Activated T-cell treated with anti-CD3 and anti-CD28 coated beads, Interleukin-2, amount 50 U/mL, for 4 hours (primary cell): ENCODE measurements around the gene NR6A1. TPM values are rescaled to one million over a fixed set of nuclear protein-coding genes. Genes with fewer than 3 reads are reported as not detected.

ENCODE experiments used
- ATAC-seq, 2 donors: fragments of 200-7000 bp; cut with Tn5 transposase; one replicate each; pipeline ENCODE4 v1.10.0; 2021
- DNase-seq: peaks from one replicate; pipeline ENCODE4 v3.0.0-alpha.2; 2020
- H3K27me3 Mint-ChIP-seq: one replicate; pipeline ENCODE4 v1.8.0; 2021; ENCODE audit warnings: low read depth, mixed read lengths
- H3K36me3 Mint-ChIP-seq: one replicate; pipeline ENCODE4 v1.8.0; 2022; ENCODE audit warnings: mixed read lengths; ENCODE audit not compliant: insufficient read depth
- H3K4me1 Mint-ChIP-seq: one replicate; pipeline ENCODE4 v1.8.0; 2021; ENCODE audit warnings: low read depth, mixed read lengths
- H3K4me3 Mint-ChIP-seq: one replicate; pipeline ENCODE4 v1.8.0; 2021; ENCODE audit warnings: mild to moderate bottlenecking, moderate library complexity, mixed read lengths
- H3K9me3 Mint-ChIP-seq: one replicate; pipeline ENCODE4 v1.8.0; 2021; ENCODE audit warnings: mixed read lengths
- total RNA-seq, 3 donors: library from RNA; stranded (reverse); gene quantifications; one replicate each; pipeline ENCODE4 v1.2.1, GENCODE V29; 2021

Gene NR6A1
- total RNA-seq, 3 donors from 2014 or later, result 2.3 to 3.5 (median 2.7) TPM

DNA sequence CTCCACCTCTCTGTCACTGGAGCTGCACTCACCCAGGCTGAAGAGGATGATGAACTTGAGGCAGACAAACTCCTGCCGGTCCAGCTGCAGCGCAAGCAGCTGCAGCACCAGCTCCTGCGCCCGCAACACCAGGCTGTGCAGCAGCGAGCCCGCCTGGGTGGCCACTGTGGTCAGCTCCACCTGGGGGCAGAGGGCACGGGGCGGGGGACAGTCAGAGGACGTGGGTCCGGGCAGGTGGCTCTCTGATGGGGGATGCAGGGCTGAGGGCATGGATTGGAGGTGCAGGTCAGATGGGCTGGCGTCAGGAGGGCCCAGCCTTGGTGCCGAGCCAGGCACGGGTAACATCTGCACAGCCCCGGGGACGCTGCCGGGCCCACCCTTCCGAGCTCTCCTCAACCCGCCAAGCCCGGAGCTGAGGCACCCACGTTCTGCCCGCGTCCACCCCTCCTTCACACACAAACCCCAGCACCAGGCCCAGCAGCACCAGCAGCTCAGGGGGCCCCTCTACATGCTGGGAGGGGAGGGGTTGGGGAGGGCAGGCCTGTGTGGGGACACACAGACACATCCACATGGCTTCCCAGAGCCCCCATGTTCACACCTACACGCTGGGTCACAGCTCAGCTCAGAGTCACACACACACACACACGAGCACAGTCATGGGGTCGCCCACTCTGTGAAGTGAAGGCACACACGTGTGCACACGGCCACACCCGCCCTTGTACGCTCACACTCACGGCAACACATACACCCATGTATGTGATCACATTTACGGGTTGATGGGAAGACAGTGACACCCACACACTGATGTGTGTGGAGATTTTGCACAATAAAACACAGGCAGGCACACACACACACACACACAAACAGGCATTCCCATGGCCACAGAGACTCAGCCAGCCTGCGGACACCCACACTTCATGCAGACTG, 279.8 kb downstream of the NR6A1 start:
- Mint-ChIP-seq H3K27me3 (peaks cover 2% of the 10 kb centered on the region), H3K4me1 (peaks cover 7% of the 10 kb centered on the region), H3K4me3 (no peak overlapping the region), H3K36me3 (no peaks in the 10 kb centered on the region), H3K9me3 (no peaks in the 10 kb centered on the region)
- ATAC-seq (no peak), DNase-seq (no peak)

DNA sequence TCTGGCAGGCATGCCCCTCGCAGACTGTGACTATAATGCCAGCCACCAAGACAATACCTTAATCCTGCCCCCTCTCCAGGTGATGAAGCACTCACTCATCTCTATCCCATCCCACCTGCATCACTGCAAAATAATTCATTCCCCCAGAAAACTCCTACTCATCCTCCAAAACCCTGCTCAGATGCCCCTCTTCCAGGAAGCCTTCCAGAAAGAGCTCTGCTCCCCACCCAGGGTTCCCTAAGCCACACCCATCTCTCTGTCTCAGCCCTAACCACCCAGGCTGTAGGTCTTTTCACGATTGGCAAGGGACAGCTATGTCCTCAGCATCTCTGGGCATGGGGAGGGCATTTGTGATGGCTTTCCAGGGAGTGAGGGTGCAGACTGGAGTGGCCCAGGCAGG, 281.1 kb downstream of the NR6A1 start:
- Mint-ChIP-seq H3K4me3 (no peak overlapping the region), H3K27me3 (no peaks in the 10 kb centered on the region), H3K36me3 (no peaks in the 10 kb centered on the region), H3K4me1 (no peaks in the 10 kb centered on the region), H3K9me3 (no peaks in the 10 kb centered on the region)
- no peak for ATAC-seq
- no peak for DNase-seq

DNA sequence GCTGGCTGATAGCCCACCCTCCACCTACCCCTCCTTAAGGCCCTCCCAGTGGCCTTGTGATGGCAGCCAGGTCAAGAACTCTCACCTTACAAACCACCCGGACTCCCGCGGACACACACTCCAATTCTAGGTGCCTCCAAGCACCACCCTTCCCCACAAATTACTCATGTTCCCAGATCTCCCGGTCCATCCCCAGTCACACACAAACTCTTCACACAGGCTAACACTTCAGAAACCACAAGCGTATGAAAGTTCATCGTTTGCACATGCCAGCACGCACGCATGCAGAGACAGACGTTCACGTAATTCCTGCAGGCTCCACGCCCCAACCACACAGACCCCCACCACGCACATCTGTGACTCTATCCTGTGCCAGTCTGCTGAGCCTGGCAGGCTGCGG, 281.9 kb downstream of the NR6A1 start:
- Mint-ChIP-seq H3K9me3 (no peaks in the 10 kb centered on the region), H3K36me3 (no peaks in the 10 kb centered on the region), H3K4me3 (no peak overlapping the region), H3K27me3 (no peaks in the 10 kb centered on the region), H3K4me1 (no peaks in the 10 kb centered on the region)
- DNase-seq (no peak), ATAC-seq (no peak)

DNA sequence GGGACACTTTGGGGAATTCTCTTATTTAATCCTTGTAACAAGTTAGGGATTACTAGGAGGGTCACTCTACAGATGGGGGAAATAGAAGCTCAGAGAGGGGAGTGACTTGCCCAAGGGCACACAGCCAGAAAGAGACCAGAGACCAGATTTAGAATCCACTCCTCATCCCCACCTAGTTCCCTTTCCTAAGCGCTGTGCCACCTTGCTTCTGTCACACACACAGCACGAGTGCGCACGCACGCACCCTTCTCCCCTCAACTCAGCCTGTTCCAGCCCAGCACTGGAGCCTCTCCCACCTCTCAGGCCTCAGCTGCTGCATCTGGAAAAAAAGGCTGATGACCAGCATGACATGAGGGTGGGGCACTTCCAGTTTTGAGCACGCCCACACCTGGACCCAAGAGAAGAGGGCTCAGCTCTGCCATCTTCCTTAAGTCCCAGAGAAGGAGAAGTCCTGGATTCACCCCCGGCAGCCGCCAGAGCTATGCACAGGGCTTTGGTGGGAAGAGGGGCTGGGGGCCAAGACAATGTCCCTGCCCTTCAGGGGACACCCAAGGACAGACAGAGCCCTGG, 282.4 kb downstream of the NR6A1 start:
- no peak overlapping the region for H3K4me3 Mint-ChIP-seq
- no peaks in the 10 kb centered on the region for H3K9me3 Mint-ChIP-seq
- H3K27me3 Mint-ChIP-seq, result no peaks in the 10 kb centered on the region
- H3K36me3 Mint-ChIP-seq, result no peaks in the 10 kb centered on the region
- ATAC-seq (no peak), DNase-seq (no peak)
- no peaks in the 10 kb centered on the region for H3K4me1 Mint-ChIP-seq

DNA sequence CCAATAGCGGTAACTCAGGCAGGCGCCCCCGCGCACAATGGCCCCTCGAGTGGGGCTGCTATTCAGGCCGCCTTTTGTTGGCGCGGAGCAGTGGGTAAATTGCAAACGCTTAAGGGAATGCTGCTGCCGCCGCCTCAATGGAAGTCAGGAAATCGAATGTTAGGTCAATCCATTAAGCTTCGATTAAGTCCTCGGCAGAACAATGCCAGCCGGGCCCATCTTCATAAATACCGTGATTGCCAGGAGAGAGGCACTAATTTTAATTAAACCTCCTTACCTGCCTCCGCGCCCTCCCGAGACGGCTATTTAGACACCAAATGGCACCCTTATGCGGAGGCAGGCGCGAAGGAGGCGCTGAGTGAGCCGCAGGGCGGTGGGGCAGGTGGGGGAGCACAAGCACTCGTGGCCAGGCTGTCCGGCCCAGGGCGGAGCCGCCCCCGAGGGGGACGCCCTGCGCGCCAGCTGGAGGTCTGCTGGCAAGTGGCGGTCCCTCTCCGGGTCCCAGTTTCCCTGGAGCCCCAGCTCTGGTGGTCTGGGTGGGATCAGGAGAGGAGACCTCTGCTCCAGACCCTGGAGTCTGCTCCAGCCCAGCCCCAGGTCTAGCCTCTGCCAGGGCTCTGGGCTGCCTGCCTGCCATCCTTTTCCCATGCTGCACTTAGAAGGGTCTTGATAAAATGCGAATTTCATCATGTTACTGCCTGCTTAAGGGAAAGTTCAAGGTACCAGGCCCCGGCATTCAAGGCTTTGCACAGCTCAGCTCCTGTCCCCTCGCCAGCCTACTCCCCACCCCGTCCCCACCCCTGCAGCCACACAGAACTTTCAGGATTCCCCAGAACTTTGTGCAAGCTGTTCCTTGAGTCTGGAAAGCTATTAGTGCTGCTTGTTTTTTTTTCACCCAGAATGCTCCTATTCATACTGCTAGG, 283.6 kb downstream of the NR6A1 start:
- Mint-ChIP-seq H3K4me3 (no peak overlapping the region), H3K27me3 (no peaks in the 10 kb centered on the region)

DNA sequence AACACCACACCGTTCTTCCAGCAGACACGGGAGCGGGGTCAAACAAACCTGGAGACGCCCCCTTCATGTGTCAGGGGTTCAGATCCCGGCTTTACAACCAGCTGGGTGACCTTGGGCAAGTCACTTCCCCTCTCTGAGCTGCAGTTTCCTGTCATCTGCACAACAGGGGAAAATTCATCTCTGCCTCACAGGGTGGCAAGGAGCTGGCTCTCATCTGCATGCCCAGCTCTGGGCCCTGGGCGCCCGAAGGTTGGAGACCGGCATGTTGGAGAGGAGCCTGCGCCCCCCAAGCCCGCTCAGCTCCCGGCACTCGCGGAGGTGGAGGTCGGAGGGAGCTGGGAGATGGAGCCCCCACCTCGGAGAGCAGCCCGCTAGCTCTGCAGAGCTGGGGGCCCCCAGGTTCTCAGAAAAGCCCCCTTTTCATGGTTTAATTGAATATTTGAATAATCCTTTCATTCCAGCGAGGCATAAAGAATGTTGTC, 284.3 kb downstream of the NR6A1 start:
- Mint-ChIP-seq H3K4me1 (no peaks in the 10 kb centered on the region), H3K36me3 (no peaks in the 10 kb centered on the region), H3K9me3 (no peaks in the 10 kb centered on the region), H3K4me3 (no peak overlapping the region), H3K27me3 (no peaks in the 10 kb centered on the region)
- no peak for DNase-seq
- no peak for ATAC-seq

More for the DNA sequence above, 283.6 kb downstream of the NR6A1 start:
- Mint-ChIP-seq H3K36me3 (no peaks in the 10 kb centered on the region), H3K4me1 (no peaks in the 10 kb centered on the region), H3K9me3 (no peaks in the 10 kb centered on the region)
- no peak for ATAC-seq
- DNase-seq, result no peak

DNA sequence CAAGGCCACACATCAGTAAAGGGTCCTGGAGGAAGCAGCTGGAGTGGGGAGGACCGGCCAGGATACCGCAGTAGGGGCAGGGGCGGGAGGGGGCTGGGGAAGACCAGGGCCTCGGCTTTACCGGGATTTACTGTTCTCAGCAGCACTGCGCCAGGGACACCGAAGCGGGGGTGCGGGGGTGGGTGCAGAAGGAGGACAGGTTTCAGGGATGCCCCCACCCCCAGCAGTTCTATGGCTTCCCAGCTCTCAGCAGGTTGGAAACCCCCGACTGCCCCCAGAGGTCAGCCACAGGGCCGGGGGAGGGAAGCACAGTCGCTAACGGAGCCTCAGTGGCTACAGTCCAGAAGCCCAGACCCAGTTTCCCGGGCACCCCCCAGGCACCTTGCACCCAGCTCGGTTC, 285.2 kb downstream of the NR6A1 start:
- H3K27me3 Mint-ChIP-seq, result no peaks in the 10 kb centered on the region
- DNase-seq (no peak), ATAC-seq (no peak)
- no peak overlapping the region for H3K4me3 Mint-ChIP-seq
- no peaks in the 10 kb centered on the region for H3K9me3 Mint-ChIP-seq
- H3K36me3 Mint-ChIP-seq, result no peaks in the 10 kb centered on the region
- H3K4me1 Mint-ChIP-seq, result no peaks in the 10 kb centered on the region

DNA sequence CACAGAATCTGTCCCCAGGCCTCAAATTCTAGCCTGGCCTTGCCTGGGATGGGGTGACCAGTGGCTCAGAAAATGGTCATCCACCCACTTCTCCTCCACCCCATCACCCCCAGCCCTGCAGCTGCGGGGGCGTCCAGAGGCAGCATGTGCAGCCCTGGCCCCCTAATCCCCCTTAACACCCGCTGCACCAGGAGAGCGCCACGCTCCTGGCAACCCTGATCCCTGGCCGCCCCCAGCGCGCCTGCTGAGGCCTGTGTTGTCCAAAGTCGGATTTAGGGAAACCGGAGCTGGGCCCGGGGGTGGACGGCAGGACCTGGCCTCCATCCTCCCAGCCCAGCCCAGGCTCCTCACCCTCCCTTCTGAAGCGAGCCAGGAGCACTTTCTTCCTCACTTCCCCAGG, 285.9 kb downstream of the NR6A1 start:
- Mint-ChIP-seq H3K36me3 (no peaks in the 10 kb centered on the region), H3K9me3 (no peaks in the 10 kb centered on the region), H3K4me1 (no peaks in the 10 kb centered on the region), H3K4me3 (no peak overlapping the region), H3K27me3 (peaks cover 3% of the 10 kb centered on the region)
- DNase-seq (no peak), ATAC-seq (no peak)

DNA sequence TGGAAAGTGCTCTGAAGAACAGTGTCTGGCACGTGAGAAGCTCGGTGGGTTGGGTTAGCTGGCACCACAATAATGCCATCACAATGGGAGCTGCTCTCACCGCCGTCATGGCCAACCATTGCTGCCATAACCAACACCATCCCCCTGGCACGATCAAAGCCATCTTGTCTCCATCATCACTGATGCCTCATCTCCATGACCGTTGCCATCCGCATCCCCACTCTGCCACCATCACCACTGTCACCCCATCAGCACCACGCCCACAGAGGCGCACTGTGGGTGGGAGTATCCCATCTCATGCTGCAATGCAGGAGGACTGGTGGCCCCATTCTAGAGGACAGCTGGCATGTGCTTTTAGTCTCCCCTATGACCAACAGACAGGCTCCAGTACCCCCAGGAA, 287.6 kb downstream of the NR6A1 start:
- Mint-ChIP-seq H3K9me3 (no peaks in the 10 kb centered on the region), H3K27me3 (peaks cover 12% of the 10 kb centered on the region), H3K4me1 (no peaks in the 10 kb centered on the region), H3K4me3 (no peak overlapping the region), H3K36me3 (no peaks in the 10 kb centered on the region)
- DNase-seq (no peak), ATAC-seq (no peak)

DNA sequence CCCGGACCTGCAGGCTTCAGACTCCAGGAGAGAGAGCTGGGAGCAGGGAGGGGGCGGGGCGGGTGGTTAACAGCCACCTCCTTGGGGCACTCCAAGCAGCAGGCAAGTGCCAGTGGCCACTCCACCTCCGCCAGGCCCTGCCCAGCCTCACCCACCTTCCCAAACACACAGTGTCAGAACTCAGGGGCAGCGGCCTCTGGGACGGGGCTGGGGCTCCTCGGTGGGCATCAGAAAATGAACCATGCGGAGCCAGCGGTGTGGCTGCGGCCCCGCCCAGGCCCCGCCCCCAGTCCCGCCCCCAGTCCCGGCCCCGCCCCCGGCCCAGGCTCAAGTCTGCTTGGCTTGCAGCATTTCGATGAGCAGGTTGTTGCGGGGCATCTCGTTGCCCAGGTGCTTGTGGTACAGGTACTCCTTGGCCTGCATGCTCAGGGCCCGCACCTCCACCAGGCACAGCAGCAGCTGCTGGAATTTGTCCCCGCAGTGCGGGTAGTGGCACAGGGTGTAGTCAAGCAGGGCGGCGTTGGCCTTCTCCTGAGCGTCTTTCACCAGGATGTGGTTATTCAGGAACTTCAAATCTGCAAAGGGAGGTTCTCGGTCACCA, 288.6 kb downstream of the NR6A1 start:
- DNase-seq, result no peak
- H3K4me1 Mint-ChIP-seq, result no peaks in the 10 kb centered on the region
- no peaks in the 10 kb centered on the region for H3K36me3 Mint-ChIP-seq
- H3K4me3 Mint-ChIP-seq, result no peak overlapping the region
- no peaks in the 10 kb centered on the region for H3K9me3 Mint-ChIP-seq
- H3K27me3 Mint-ChIP-seq, result peaks cover 18% of the 10 kb centered on the region
- ATAC-seq, result no peak

DNA sequence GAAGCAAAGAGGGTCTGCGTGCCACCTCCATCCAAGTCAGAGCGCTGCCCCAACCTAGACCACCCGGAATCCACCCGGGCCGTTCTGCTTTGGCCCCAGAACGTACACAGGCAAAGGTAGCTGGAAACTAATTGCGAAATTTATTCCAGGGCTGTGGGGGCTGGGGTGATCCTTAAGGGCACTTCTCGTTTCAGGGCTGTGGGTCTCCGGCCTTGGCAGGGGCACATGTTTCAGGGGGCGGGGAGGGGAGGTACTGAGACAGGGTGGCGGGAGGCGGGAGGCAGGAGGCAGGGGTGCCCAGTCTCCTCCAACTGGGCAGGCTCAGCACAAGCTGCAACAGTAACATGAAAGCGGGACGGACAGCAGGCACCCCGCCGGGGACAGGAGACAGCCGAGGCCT, 290.0 kb downstream of the NR6A1 start:
- peaks cover 25% of the 10 kb centered on the region for H3K27me3 Mint-ChIP-seq
- no peaks in the 10 kb centered on the region for H3K36me3 Mint-ChIP-seq
- H3K4me3 Mint-ChIP-seq, result no peak overlapping the region
- ATAC-seq (no peak), DNase-seq (no peak)
- H3K4me1 Mint-ChIP-seq, result no peaks in the 10 kb centered on the region
- H3K9me3 Mint-ChIP-seq, result no peaks in the 10 kb centered on the region

DNA sequence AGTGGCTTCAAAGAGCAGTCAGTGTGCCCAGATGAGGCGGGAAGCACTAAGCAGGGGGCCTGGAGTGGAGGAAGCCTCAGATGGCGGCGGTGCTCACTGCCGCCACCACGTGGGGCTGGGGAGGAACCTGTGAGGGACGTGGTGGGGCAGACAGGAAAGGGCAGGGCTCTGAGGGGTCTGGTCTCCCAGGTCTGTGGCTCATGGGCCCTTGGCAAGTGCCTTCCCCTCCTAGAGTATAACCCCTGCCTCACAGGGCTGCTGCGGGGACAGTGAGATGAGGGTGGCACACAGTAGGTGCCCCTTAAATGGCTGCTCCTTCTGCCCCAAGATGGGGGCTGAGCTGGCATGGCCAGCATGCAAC, 290.5 kb downstream of the NR6A1 start:
- Mint-ChIP-seq H3K4me1 (no peaks in the 10 kb centered on the region), H3K27me3 (peaks cover 25% of the 10 kb centered on the region), H3K9me3 (no peaks in the 10 kb centered on the region), H3K36me3 (no peaks in the 10 kb centered on the region), H3K4me3 (no peak overlapping the region)
- DNase-seq, result no peak
- no peak for ATAC-seq

DNA sequence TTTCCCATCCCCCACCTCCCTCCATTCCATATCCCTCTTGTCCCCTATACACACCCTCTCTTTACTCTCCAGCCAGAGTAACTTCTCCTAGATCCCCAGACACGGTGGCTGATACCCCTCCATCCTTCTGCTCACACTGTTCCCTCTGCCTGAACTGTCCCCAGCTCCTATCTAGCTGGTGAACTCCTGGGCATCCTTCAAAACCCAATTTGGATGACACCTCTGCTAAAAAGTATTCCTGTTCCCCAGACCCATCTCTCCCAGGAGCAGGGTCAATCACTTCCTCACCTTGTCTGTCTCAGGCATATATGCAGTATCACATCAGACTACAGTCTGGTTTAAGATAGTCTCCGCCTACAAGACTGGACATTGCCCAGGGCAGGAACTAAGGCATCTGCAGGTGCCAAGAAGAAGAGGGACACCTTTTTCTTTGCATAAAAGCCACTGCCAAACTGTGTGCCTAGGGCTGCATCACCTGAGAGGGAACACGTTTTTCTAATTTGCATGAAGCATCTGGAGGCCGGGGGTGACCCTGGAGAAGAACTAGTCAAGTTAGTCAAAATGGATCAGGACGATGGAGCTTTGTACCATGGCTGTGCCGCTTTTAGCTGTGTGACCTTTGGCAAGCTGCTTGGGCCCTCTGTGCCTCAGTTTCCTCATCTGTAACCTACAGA, 291.0 kb downstream of the NR6A1 start:
- no peak for ATAC-seq
- Mint-ChIP-seq H3K9me3 (no peaks in the 10 kb centered on the region), H3K4me1 (no peaks in the 10 kb centered on the region), H3K4me3 (no peak overlapping the region), H3K36me3 (no peaks in the 10 kb centered on the region), H3K27me3 (peaks cover 27% of the 10 kb centered on the region)
- no peak for DNase-seq

DNA sequence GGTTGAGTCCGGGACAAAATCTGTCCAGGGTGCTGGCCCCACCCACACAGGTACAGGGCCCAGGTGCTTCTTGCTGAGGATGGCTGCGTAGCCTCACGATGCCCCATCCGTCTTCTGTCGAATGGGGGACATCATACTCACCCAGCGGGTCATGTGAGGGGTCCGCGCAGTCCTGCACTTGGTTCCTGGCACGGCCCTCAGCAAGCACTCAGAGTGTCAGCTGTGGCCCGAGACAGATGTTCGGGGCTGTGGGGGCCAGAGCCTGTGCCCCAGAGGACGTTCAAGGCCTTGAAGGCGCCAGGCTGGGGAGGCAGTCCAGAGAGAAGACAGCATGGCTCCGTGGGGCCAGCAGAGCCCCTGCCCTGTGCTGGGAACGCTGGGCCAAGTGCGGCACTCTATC, 291.7 kb downstream of the NR6A1 start:
- Mint-ChIP-seq H3K27me3 (peaks cover 27% of the 10 kb centered on the region), H3K4me3 (no peak overlapping the region), H3K9me3 (no peaks in the 10 kb centered on the region), H3K4me1 (no peaks in the 10 kb centered on the region), H3K36me3 (no peaks in the 10 kb centered on the region)
- DNase-seq (no peak), ATAC-seq (no peak)
